CD4-positive, alpha-beta T cell treated with Interleukin-4 for 4 hours (primary cell): Measurements from ENCODE around the gene ATF6.

ENCODE experiments used
- DNase-seq: peaks from one replicate; pipeline ENCODE4 v3.0.0-alpha.2; 2020

ATF6 gene

DNA sequence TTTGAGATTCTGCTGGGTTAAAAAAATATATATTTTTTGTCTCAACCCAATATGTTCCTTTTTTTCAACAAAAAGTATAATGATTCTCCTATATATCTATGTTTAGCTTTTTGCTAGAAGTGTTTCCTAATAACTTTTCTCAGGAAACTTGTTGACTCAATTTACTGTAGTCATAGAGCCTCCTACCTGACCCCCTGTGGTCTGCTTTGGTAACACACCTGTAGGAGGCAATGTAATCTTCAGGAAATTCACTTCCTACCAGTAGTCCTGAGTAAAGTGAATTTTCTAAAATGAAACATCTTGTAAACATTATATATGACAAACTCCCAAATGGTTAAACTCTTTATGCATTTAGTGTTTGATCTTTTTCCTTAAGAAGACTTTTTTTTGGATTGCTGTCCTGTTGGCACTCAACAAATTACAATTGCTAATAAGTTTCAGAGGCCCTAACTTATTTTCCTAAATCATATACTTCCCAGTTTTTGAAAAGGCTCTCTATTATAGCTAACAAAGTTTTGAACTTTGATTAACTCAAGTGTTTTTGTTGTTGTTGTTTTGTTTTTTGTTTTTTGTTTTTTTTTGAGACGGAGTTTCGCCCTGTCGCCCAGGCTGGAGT, 139.3 kb downstream of the ATF6 start:
- DNase-seq: peak; percentile 28

DNA sequence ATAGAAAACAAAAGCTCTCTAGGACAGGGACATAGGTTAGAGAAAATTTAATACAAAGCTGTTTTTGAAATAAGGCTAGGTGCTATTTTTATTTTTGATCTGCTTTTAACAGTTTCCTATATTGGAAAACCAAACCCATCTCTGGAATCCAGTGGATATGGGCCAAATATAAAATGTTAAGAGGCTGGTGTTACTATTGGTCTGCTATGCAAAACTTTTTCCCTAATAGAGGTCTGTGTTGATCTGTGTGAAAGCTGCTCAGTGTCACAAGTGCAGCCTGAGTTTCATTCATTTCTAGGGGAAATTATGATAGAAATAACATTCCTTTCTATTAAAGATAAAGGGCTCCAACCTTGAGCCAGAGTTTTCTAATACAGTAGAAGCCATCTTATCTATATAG, 141.1 kb downstream of the ATF6 start:
- DNase-seq: no peak

- no peak for DNase-seq
Measured at GRCh38 chr1:161908264-161908663, 142.1 kb downstream of the ATF6 start.

- DNase-seq: no peak
Measured at GRCh38 chr1:161910604-161911003, 144.5 kb downstream of the ATF6 start.

DNA sequence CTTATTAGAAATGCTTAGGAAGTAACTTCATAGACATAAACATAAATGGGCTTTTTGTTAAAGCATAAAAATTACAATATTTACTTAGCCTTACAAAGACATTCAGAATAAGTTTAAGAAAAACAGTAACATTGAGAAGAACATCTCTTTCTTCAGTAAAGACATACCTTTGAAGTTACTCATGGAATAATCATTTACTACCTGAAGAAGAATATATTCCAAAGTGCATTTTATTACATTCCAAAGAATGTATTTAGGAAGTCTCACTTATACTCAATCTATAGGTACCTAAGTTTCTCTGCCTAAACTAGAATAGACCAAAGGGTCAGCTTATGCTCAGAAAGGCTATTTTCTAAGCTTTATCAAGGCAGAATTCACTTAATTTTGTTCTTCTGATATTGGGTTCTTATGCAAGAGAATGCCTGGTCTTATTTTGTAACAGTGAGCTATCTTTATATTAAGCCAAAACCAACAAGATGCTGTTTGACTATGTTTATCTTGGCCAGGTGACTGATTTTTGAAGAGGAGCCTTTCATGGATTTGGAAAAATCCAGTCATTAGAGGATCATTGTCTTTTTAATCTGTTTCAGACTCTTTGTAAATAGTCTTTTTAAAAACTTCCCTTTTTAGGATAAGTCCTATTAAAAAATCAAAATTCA, 147.5 kb downstream of the ATF6 start:
- no peak for DNase-seq

DNA sequence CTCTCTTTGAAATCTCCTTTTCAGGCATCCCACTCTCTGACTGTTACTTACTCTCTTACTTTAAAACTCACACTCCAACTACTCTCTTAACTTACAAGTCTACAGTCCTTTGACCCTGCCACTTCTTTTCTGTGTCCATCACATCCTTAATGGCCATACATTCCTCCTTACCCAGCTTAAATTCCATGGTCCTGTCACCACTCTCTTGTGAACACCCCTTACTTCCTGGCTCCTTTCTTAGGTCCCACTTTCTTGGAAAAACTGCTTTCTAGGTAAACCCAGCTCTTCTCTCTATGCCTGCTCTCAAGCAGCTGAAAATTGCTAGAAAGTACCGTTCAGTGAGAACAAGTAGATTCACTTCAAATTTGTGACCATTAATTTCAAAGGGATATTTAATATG, 148.5 kb downstream of the ATF6 start:
- no peak for DNase-seq

- no peak for DNase-seq
Measured at GRCh38 chr1:161915051-161915503, 149.0 kb downstream of the ATF6 start.

GRCh38 chr1:161915978-161916377, 149.9 kb downstream of the ATF6 start:
- DNase-seq: no peak

GRCh38 chr1:161919229-161919628, 153.1 kb downstream of the ATF6 start:
- DNase-seq: no peak

- no peak for DNase-seq
Measured at GRCh38 chr1:161921491-161921890, 155.4 kb downstream of the ATF6 start.

DNA sequence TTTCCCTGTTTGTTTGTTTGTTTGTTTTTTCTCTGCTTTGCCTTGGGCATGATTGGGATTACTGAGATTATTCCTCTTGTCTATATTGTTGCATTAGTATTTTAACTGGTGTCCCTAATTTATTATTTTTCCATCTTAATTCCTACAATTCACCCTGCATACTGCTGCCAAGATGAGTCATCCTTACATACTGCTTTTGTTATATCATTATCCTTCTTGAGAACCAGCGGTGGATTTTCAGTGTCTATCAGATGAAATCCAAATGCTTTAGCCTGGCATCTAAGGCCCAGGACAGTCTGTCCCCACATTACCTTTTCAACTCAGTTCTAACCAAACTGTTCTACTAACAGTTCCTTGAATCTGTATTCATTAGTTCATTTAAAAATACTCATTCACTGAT, 155.9 kb downstream of the ATF6 start:
- DNase-seq: no peak

- no peak for DNase-seq
Measured at GRCh38 chr1:161928056-161928455, 161.9 kb downstream of the ATF6 start.

GRCh38 chr1:161929137-161929536, 163.0 kb downstream of the ATF6 start:
- no peak for DNase-seq

DNA sequence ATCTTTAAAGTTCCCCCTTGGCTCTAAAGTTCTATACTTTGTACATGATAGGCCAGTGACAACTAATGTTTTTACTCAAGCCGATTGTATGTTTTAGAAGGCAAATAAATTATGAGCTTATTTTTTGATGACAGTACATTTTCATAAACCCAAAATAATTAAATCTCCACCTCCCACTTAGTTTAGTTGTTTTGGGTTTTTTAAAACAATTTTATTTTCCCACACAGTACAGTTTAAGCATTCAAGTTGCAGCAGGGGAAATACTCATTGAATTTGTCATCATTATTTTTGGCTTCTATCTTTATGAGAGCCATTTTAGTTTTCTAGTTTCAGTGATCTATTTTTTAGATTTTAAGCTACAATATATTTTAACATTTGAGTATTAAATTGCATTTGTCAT, 163.9 kb downstream of the ATF6 start:
- no peak for DNase-seq

GRCh38 chr1:161932668-161933067, 166.5 kb downstream of the ATF6 start:
- no peak for DNase-seq

GRCh38 chr1:161933592-161934588, 167.8 kb downstream of the ATF6 start:
- DNase-seq: peak; percentile 31

- DNase-seq: no peak
Measured at GRCh38 chr1:161935264-161935663, 169.1 kb downstream of the ATF6 start.

DNA sequence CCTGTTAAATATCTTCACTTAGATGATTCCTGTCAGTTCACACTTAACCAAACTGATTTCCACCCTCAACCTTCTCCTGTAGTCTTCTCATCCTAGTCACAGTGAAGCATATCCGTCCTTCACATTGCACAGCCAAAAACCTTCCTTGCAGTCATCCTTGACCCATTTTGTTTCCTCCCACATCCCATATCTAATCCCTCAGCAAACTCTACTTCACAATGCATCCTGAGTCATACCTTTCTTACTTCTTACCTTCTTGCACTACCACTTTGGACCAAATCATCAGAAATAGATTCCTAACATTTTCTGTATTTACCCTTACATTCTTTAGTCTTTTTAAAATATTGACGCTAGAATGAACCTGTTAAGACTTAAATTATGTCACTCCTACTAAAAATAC, 170.7 kb downstream of the ATF6 start:
- DNase-seq: no peak

DNA sequence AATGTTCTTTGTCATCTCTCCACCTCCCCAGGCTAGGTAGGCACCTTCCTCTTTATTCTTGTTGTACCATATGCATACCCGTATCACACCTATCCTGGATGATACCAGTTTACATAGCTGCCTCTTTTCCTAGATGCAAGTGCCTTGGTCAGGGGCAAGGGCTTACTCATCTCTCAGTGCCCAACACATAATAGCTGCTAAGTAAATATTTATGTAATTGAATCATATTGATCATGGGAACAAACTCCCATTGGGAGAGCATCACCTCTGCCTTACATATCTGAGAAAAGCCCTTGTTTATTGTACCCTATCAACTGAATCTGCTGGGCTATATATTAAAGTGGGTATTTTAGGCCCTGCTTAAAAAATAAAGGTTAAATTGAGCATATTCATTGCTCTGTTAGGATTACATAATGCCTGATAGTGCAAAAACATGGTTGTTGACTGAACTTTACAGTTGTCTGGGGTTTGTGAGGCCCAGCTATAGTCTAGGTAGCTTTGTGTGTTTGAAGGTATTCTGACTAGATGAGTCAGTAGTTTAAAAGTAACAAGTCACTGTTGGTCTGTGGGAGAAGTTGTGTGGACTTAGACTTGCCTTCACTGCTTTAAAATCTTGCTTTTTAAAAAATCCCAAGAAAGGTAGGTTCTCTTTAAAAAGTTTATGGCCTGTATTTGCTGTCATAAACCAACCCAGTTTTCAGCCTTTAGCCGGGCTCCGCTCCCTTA, 174.9 kb downstream of the ATF6 start:
- no peak for DNase-seq

DNA sequence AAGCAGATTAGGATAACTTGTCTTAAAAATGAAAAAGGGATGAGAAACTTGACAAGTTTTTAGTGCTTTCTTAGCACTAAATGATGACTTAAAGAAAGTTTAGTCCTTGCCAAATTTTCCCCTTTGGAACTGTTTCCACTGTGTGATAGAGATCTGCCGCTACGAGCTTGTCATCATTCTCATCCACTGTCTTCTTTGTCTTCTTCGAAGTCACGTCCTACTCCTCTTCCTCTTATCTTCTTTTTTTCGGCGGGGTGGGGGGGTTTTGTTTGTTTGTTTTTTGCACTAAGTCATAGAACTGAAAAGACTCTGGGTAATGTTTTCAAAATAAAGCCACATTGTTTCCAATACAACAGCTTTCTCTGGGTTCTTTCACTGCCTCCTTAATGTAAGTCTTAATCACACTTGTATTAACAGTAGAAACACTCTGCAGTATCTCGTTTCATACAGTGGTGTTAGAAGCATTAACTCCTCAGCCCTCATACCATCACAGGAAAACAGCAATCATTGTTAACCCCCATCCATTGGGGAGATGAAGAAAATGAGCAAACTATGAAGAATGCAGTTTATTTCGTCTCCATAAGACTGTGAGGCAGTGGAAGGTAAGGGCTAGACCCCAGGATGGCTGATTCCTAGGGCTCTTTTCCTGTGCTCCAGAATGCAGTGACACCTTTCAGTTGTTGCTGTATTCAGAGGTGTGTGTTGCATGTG, 175.8 kb downstream of the ATF6 start:
- no peak for DNase-seq

- no peak for DNase-seq
Measured at GRCh38 chr1:161943737-161944136, 177.6 kb downstream of the ATF6 start.

DNA sequence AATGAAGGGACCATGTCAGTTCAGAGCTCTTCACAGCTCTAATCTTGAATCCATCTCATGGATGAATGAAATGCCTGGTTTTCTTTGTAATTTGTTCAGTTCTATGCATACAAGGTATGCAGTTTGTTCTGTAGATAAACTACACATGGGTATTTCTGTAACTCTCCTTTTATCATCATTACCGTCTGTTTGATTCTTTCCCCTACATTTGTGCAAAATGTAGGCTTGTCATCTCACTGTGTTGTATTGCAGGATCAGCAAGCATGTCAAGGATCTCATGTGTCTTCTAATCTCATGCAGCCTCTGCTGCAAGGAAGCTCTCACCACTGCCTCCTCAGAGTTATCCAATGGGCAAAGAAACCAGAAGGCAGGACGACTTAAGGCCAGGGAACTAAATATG, 178.3 kb downstream of the ATF6 start:
- no peak for DNase-seq
